HEK293T (cell line): ENCODE results near the gene CGRRF1.

Source experiments
- BHLHE40 ChIP-seq: fragments of 450-650 bp; IDR thresholded peaks from 2 replicates; pipeline ENCODE4 v1.6.1; 2016; ENCODE audit warnings: mild to moderate bottlenecking, moderate library complexity, borderline replicate concordance
- ELF4 ChIP-seq: fragments of 450-650 bp; IDR thresholded peaks from 2 replicates; pipeline ENCODE4 v1.6.1; 2017; ENCODE audit warnings: antibody characterized with exemption
- FOXA1 ChIP-seq: fragments of 450-650 bp; IDR thresholded peaks from 2 replicates; pipeline ENCODE4 v1.6.1; 2016; ENCODE audit warnings: mild to moderate bottlenecking
- FOXK2 ChIP-seq: fragments of 450-650 bp; IDR thresholded peaks from 2 replicates; pipeline ENCODE4 v1.6.1; 2016; ENCODE audit warnings: mild to moderate bottlenecking
- FOXM1 ChIP-seq: fragments of 450-650 bp; IDR thresholded peaks from 2 replicates; pipeline ENCODE4 v1.6.1; 2017; ENCODE audit warnings: mild to moderate bottlenecking, borderline replicate concordance
- LEF1 ChIP-seq: fragments of 450-650 bp; IDR thresholded peaks from 2 replicates; pipeline ENCODE4 v1.6.1; 2017; ENCODE audit warnings: mild to moderate bottlenecking, borderline replicate concordance
- NFRKB ChIP-seq: fragments of 450-650 bp; IDR thresholded peaks from 2 replicates; pipeline ENCODE4 v1.6.1; 2016; ENCODE audit warnings: mild to moderate bottlenecking, moderate library complexity
- SP1 ChIP-seq: fragments of 450-650 bp; IDR thresholded peaks from 2 replicates; pipeline ENCODE4 v1.6.1; 2017
- SUZ12 ChIP-seq: fragments of 450-650 bp; IDR thresholded peaks from 2 replicates; pipeline ENCODE4 v1.6.1; 2016; ENCODE audit warnings: mild to moderate bottlenecking
- TARDBP ChIP-seq: fragments of 450-650 bp; IDR thresholded peaks from 2 replicates; pipeline ENCODE4 v1.6.1; 2016

GRCh38 chr14:54554401-54554800 lies 44.7 kb downstream of the CGRRF1 start:
- TF ChIP-seq SP1 (no peak), LEF1 (no peak), FOXA1 (no peak), ELF4 (no peak), SUZ12 (no peak), BHLHE40 (no peak), NFRKB (no peak), TARDBP (no peak), FOXM1 (no peak), FOXK2 (no peak)
